Measurements from ENCODE around the gene ZNF134.
A peak's percentile ranks its signal among the peaks of the same experiment; 100 is the strongest.

Gene ZNF134

GRCh38 chr19:57651654-57651996 lies 37.6 kb downstream of the ZNF134 start:
- Mint-ChIP-seq H3K4me1 (peaks cover 9% of the 10 kb centered on the region), H3K27me3 (peaks cover 52% of the 10 kb centered on the region), H3K9me3 (peaks cover 52% of the 10 kb centered on the region), H3K27ac (ENCODE audit: low read depth) (no peak overlapping the region), H3K4me3 (no peak overlapping the region), H3K36me3 (ENCODE audit: insufficient read depth) (peaks cover 4% of the 10 kb centered on the region)
- ATAC-seq (replicated peaks; ENCODE audit: extremely low read depth, poor library complexity, severe bottlenecking) (no peak), DNase-seq (ENCODE audit: low spot score in 2 of 2) (no peak)

- peaks cover 44% of the 10 kb centered on the region for H3K9me3 Mint-ChIP-seq
- peaks cover 9% of the 10 kb centered on the region for H3K4me1 Mint-ChIP-seq
- DNase-seq (ENCODE audit: low spot score in 2 of 2) = no peak
- H3K27ac Mint-ChIP-seq (ENCODE audit: low read depth) = no peak overlapping the region
- ATAC-seq (replicated peaks; ENCODE audit: extremely low read depth, poor library complexity, severe bottlenecking) = no peak
- no peak overlapping the region for H3K4me3 Mint-ChIP-seq
- H3K27me3 Mint-ChIP-seq = peaks cover 54% of the 10 kb centered on the region
- H3K36me3 Mint-ChIP-seq (ENCODE audit: insufficient read depth) = peaks cover 4% of the 10 kb centered on the region
Measured at GRCh38 chr19:57653689-57654088, 39.6 kb downstream of the ZNF134 start.

- ATAC-seq (replicated peaks; ENCODE audit: extremely low read depth, poor library complexity, severe bottlenecking) (no peak), DNase-seq (ENCODE audit: low spot score in 2 of 2) (no peak)
- H3K9me3 Mint-ChIP-seq = peaks cover 44% of the 10 kb centered on the region
- no peak overlapping the region for H3K4me3 Mint-ChIP-seq
- H3K36me3 Mint-ChIP-seq (ENCODE audit: insufficient read depth) = peaks cover 4% of the 10 kb centered on the region
- H3K27me3 Mint-ChIP-seq = peaks cover 68% of the 10 kb centered on the region
- H3K27ac Mint-ChIP-seq (ENCODE audit: low read depth) = no peak overlapping the region
- peaks cover 9% of the 10 kb centered on the region for H3K4me1 Mint-ChIP-seq
Measured at GRCh38 chr19:57655443-57655842, 41.4 kb downstream of the ZNF134 start.

GRCh38 chr19:57656346-57656745 lies 42.3 kb downstream of the ZNF134 start:
- Mint-ChIP-seq H3K4me1 (peaks cover 7% of the 10 kb centered on the region), H3K27me3 (peaks cover 75% of the 10 kb centered on the region)
- DNase-seq (ENCODE audit: low spot score in 2 of 2) = no peak

GRCh38 chr19:57664269-57665127 lies 50.5 kb downstream of the ZNF134 start:
- Mint-ChIP-seq H3K4me3 (peak overlapping the region; percentile 77), H3K27ac (ENCODE audit: low read depth) (no peak overlapping the region), H3K4me1 (peaks cover 6% of the 10 kb centered on the region), H3K36me3 (ENCODE audit: insufficient read depth) (peaks cover 2% of the 10 kb centered on the region), H3K9me3 (no peaks in the 10 kb centered on the region), H3K27me3 (peaks cover 75% of the 10 kb centered on the region)
- DNase-seq (ENCODE audit: low spot score in 2 of 2) (no peak), ATAC-seq (replicated peaks; ENCODE audit: extremely low read depth, poor library complexity, severe bottlenecking) (no peak)

More at GRCh38 chr19:57656346-57656745, 42.3 kb downstream of the ZNF134 start:
- peak overlapping the region; percentile 5 for H3K27ac Mint-ChIP-seq (ENCODE audit: low read depth)
- no peak overlapping the region for H3K4me3 Mint-ChIP-seq
- peaks cover 3% of the 10 kb centered on the region for H3K36me3 Mint-ChIP-seq (ENCODE audit: insufficient read depth)
- H3K9me3 Mint-ChIP-seq = peaks cover 44% of the 10 kb centered on the region
- no peak for ATAC-seq (replicated peaks; ENCODE audit: extremely low read depth, poor library complexity, severe bottlenecking)

GRCh38 chr19:57665261-57665806 lies 51.3 kb downstream of the ZNF134 start:
- peaks cover 2% of the 10 kb centered on the region for H3K36me3 Mint-ChIP-seq (ENCODE audit: insufficient read depth)
- no peak overlapping the region for H3K4me3 Mint-ChIP-seq
- no peak for ATAC-seq (replicated peaks; ENCODE audit: extremely low read depth, poor library complexity, severe bottlenecking)
- peaks cover 6% of the 10 kb centered on the region for H3K4me1 Mint-ChIP-seq
- no peak overlapping the region for H3K27ac Mint-ChIP-seq (ENCODE audit: low read depth)
- H3K27me3 Mint-ChIP-seq = peaks cover 67% of the 10 kb centered on the region
- DNase-seq (ENCODE audit: low spot score in 2 of 2) = no peak
- H3K9me3 Mint-ChIP-seq = no peaks in the 10 kb centered on the region

GRCh38 chr19:57667228-57667627 lies 53.2 kb downstream of the ZNF134 start:
- no peak for DNase-seq (ENCODE audit: low spot score in 2 of 2)
- ATAC-seq (replicated peaks; ENCODE audit: extremely low read depth, poor library complexity, severe bottlenecking) = no peak
- Mint-ChIP-seq H3K27me3 (peaks cover 66% of the 10 kb centered on the region), H3K4me3 (no peak overlapping the region), H3K9me3 (no peaks in the 10 kb centered on the region), H3K27ac (ENCODE audit: low read depth) (no peak overlapping the region), H3K36me3 (ENCODE audit: insufficient read depth) (peaks cover 2% of the 10 kb centered on the region), H3K4me1 (peaks cover 6% of the 10 kb centered on the region)

- H3K27me3 Mint-ChIP-seq = peaks cover 64% of the 10 kb centered on the region
- no peak within 1 kb of the TSS for H3K27ac Mint-ChIP-seq (ENCODE audit: low read depth)
- peaks cover 6% of the 10 kb centered on the region for H3K4me1 Mint-ChIP-seq
- DNase-seq (ENCODE audit: low spot score in 2 of 2) (no peak), ATAC-seq (replicated peaks; ENCODE audit: extremely low read depth, poor library complexity, severe bottlenecking) (no peak)
- H3K9me3 Mint-ChIP-seq = no peaks in the 10 kb centered on the region
- H3K36me3 Mint-ChIP-seq (ENCODE audit: insufficient read depth) = peaks cover 2% of the 10 kb centered on the region
- no peak within 1 kb of the TSS for H3K4me3 Mint-ChIP-seq
Measured at GRCh38 chr19:57668635-57669034, 54.6 kb downstream of the ZNF134 start, which contains the start of gene ZSCAN4. Gene ZSCAN4, plus strand, starts transcription at chr19:57668935. Its CDS starts 7,211 bp downstream, at chr19:57676146.

GRCh38 chr19:57671124-57671895 lies 57.3 kb downstream of the ZNF134 start:
- no peak for ATAC-seq (replicated peaks; ENCODE audit: extremely low read depth, poor library complexity, severe bottlenecking)
- no peaks in the 10 kb centered on the region for H3K4me1 Mint-ChIP-seq
- H3K36me3 Mint-ChIP-seq (ENCODE audit: insufficient read depth) = no peaks in the 10 kb centered on the region
- H3K27ac Mint-ChIP-seq (ENCODE audit: low read depth) = no peak overlapping the region
- H3K9me3 Mint-ChIP-seq = no peaks in the 10 kb centered on the region
- peaks cover 42% of the 10 kb centered on the region for H3K27me3 Mint-ChIP-seq
- H3K4me3 Mint-ChIP-seq = no peak overlapping the region
- DNase-seq (ENCODE audit: low spot score in 2 of 2) = no peak

- Mint-ChIP-seq H3K27ac (ENCODE audit: low read depth) (no peak overlapping the region), H3K4me1 (no peaks in the 10 kb centered on the region), H3K36me3 (ENCODE audit: insufficient read depth) (no peaks in the 10 kb centered on the region), H3K9me3 (no peaks in the 10 kb centered on the region), H3K4me3 (no peak overlapping the region), H3K27me3 (peaks cover 43% of the 10 kb centered on the region)
- ATAC-seq (replicated peaks; ENCODE audit: extremely low read depth, poor library complexity, severe bottlenecking) = no peak
- DNase-seq (ENCODE audit: low spot score in 2 of 2) = no peak
Measured at GRCh38 chr19:57672466-57672865, 58.4 kb downstream of the ZNF134 start.

All from central memory CD8-positive, alpha-beta T cell (primary cell).